H1 (cell line): ENCODE results near the gene DUOX1. TPM values are rescaled to one million over a fixed set of nuclear protein-coding genes. Genes with fewer than 3 reads are reported as not detected.

Experiments
- CTCF ChIA-PET: fragments of 300-600 bp; sonication (Branson Sonifier 250); formaldehyde crosslinking; loops from one replicate; lab custom pipeline; 2021; ENCODE audit not compliant: partially characterized antibody; lab: Charles Lee
- POLR2A ChIA-PET: fragments of 300-600 bp; sonication (Branson Sonifier 250); formaldehyde crosslinking; loops from one replicate; lab custom pipeline; 2021; ENCODE audit warnings: inconsistent platforms; ENCODE audit not compliant: partially characterized antibody; lab: Charles Lee
- DNase-seq, 2 experiments: peaks; one replicate each; pipeline versions ENCODE4 v3.0.0 to v3.0.0-alpha.2; 2010 to 2022; ENCODE audit warnings: low spot score in 2 of 2, low read depth in 1 of 2, mixed read lengths in 1 of 2
- FAIRE-seq: peaks from 2 replicates; lab custom pipeline; 2011; peaks lifted over from hg19 to GRCh38; lab: Jason Lieb, UNC
- H2AFZ ChIP-seq: 2 replicates; pipeline ENCODE4 v1.8.1; 2012; ENCODE audit warnings: low read length, inconsistent platforms
- H2AK5ac ChIP-seq: 2 replicates; pipeline ENCODE4 v1.6.1; 2013; ENCODE audit warnings: low read depth, low read length
- H2BK120ac ChIP-seq: replicated peaks from 2 replicates; pipeline ENCODE3; 2013; ENCODE audit warnings: low read depth, low read length, inconsistent platforms
- H2BK12ac ChIP-seq: 2 replicates; pipeline ENCODE4 v1.6.1; 2013; ENCODE audit warnings: low read depth, low read length
- H2BK15ac ChIP-seq: 2 replicates; pipeline ENCODE4 v1.6.1; 2013; ENCODE audit warnings: low read length
- H2BK20ac ChIP-seq: 2 replicates; pipeline ENCODE4 v1.6.1; 2013; ENCODE audit warnings: low read length
- H2BK5ac ChIP-seq: 2 replicates; pipeline ENCODE4 v1.6.1; 2013; ENCODE audit warnings: low read depth, low read length
- H3K14ac ChIP-seq: 2 replicates; pipeline ENCODE4 v1.6.1; 2013; ENCODE audit warnings: inconsistent platforms; ENCODE audit not compliant: insufficient read length
- H3K18ac ChIP-seq: 2 replicates; pipeline ENCODE4 v1.6.1; 2013; ENCODE audit warnings: low read length; ENCODE audit errors: extremely low read depth
- H3K23ac ChIP-seq: 2 replicates; pipeline ENCODE4 v1.6.1; 2013; ENCODE audit warnings: inconsistent platforms; ENCODE audit not compliant: insufficient read length
- H3K23me2 ChIP-seq: 2 replicates; pipeline ENCODE4 v1.6.1; 2013; ENCODE audit warnings: low read depth, low read length
- H3K27ac ChIP-seq: 2 replicates; pipeline ENCODE4 v1.6.1; 2011; ENCODE audit warnings: low read depth, low read length, inconsistent platforms
- H3K27me3 ChIP-seq, 4 experiments: replicated peaks in 1 of 4; 1 replicate in 1 of 4; 2 replicates in 3 of 4; pipeline versions ENCODE4 v1.6.1 to v1.8.1; 2011 to 2013; ENCODE audit warnings: low read length in 3 of 4, mild to moderate bottlenecking in 3 of 4, inconsistent platforms in 2 of 4, mixed read lengths in 2 of 4, moderate library complexity in 1 of 4; ENCODE audit not compliant: control insufficient read depth in 3 of 4, insufficient read depth in 3 of 4; ENCODE audit errors: extremely low read depth in 1 of 4
- H3K36me3 ChIP-seq, 4 experiments: 2 replicates each; pipeline versions ENCODE4 v1.6.1 to v1.8.1; 2011 to 2013; ENCODE audit warnings: mild to moderate bottlenecking in 4 of 4, low read length in 3 of 4, moderate library complexity in 2 of 4, control low read depth in 1 of 4, inconsistent platforms in 1 of 4; ENCODE audit not compliant: insufficient read depth in 4 of 4, control insufficient read depth in 2 of 4
- H3K4ac ChIP-seq: replicated peaks from 2 replicates; pipeline ENCODE3; 2013; ENCODE audit warnings: low read length, low read depth, mixed read lengths, inconsistent platforms; ENCODE audit not compliant: insufficient read length
- H3K4me1 ChIP-seq, 4 experiments: replicated peaks in 1 of 4; 1 replicate in 1 of 4; 2 replicates in 3 of 4; pipeline versions ENCODE4 v1.6.1 to v1.8.1; 2011 to 2013; ENCODE audit warnings: low read length in 3 of 4, inconsistent platforms in 2 of 4, mixed read lengths in 1 of 4; ENCODE audit not compliant: insufficient read depth in 4 of 4, control insufficient read depth in 3 of 4
- H3K4me2 ChIP-seq, 2 experiments: 2 replicates each; pipeline versions ENCODE4 v1.6.1 to v1.8.1; 2011 to 2013; ENCODE audit warnings: low read depth in 2 of 2, low read length in 2 of 2, control low read depth in 1 of 2, inconsistent platforms in 1 of 2, mild to moderate bottlenecking in 1 of 2; ENCODE audit not compliant: insufficient read depth in 1 of 2
- H3K4me3 ChIP-seq, 4 experiments: fragments of 200-600, 300-600 bp in 1 of 4; sonication (generic), shearing (Covaris generic), sonication (Bioruptor Twin) in 1 of 4; 2 replicates each; pipeline versions ENCODE4 v1.5.1 to v1.8.1; 2011 to 2016; ENCODE audit warnings: low read length in 4 of 4, low read depth in 3 of 4, control low read depth in 2 of 4, inconsistent platforms in 2 of 4, mild to moderate bottlenecking in 2 of 4, mixed read lengths in 1 of 4, moderate library complexity in 1 of 4; ENCODE audit not compliant: insufficient read depth in 2 of 4; ENCODE audit errors: extremely low read depth in 1 of 4
- H3K56ac ChIP-seq: replicated peaks from 2 replicates; pipeline ENCODE3; 2013; ENCODE audit warnings: low read depth, mild to moderate bottlenecking, mixed read lengths, low read length, inconsistent platforms; ENCODE audit not compliant: insufficient read length
- H3K79me1 ChIP-seq: 2 replicates; pipeline ENCODE4 v1.6.1; 2013; ENCODE audit warnings: low read depth, low read length, control low read depth
- H3K79me2 ChIP-seq, 2 experiments: 2 replicates each; pipeline versions ENCODE4 v1.6.1 to v1.8.1; 2012 to 2013; ENCODE audit warnings: low read length in 2 of 2, mild to moderate bottlenecking in 2 of 2, inconsistent platforms in 1 of 2; ENCODE audit not compliant: insufficient read depth in 2 of 2, control insufficient read depth in 1 of 2
- H3K9ac ChIP-seq, 4 experiments: replicated peaks in 1 of 4; 1 replicate in 1 of 4; 2 replicates in 3 of 4; pipeline versions ENCODE4 v1.6.1 to v1.8.1; 2011 to 2013; ENCODE audit warnings: low read depth in 3 of 4, low read length in 3 of 4, control low read depth in 2 of 4, mild to moderate bottlenecking in 2 of 4, moderate library complexity in 2 of 4, inconsistent platforms in 1 of 4; ENCODE audit errors: extremely low read depth in 1 of 4
- H3K9me3 ChIP-seq, 2 experiments: 2 replicates each; pipeline versions ENCODE4 v1.6.1 to v1.8.1; 2012 to 2013; ENCODE audit warnings: mild to moderate bottlenecking in 2 of 2, moderate library complexity in 2 of 2, control low read depth in 1 of 2, inconsistent platforms in 1 of 2, low read depth in 1 of 2, low read length in 1 of 2, mixed read lengths in 1 of 2; ENCODE audit not compliant: insufficient read depth in 2 of 2
- H4K20me1 ChIP-seq, 2 experiments: replicated peaks in 1 of 2; 2 replicates each; pipeline versions ENCODE3 to v1.8.1; 2011 to 2013; ENCODE audit warnings: inconsistent platforms in 2 of 2, low read length in 2 of 2, mild to moderate bottlenecking in 1 of 2; ENCODE audit not compliant: insufficient read depth in 2 of 2, control insufficient read depth in 1 of 2
- H4K5ac ChIP-seq: 2 replicates; pipeline ENCODE4 v1.6.1; 2013; ENCODE audit warnings: low read length, low read depth, mixed read lengths, inconsistent platforms; ENCODE audit not compliant: insufficient read length
- H4K8ac ChIP-seq: 2 replicates; pipeline ENCODE4 v1.8.0; 2013; ENCODE audit warnings: mild to moderate bottlenecking, moderate library complexity, low read length, inconsistent platforms; ENCODE audit not compliant: insufficient read depth; ENCODE audit errors: extremely low read depth
- H4K91ac ChIP-seq: replicated peaks from 2 replicates; pipeline ENCODE3; 2013; ENCODE audit warnings: low read length, mixed read lengths, inconsistent platforms; ENCODE audit not compliant: insufficient read length
- BCL11A ChIP-seq, 2 experiments: IDR thresholded peaks; one replicate each; pipeline ENCODE4 v1.6.1; 2011; ENCODE audit warnings: low read depth in 2 of 2, low read length in 2 of 2, mild to moderate bottlenecking in 2 of 2
- MAFK ChIP-seq: IDR thresholded peaks from 2 replicates; pipeline ENCODE4 v1.6.1; 2012; ENCODE audit warnings: low read depth, mild to moderate bottlenecking, improper control_type of control experiment, low read length
- NRF1 ChIP-seq: IDR thresholded peaks from 2 replicates; pipeline ENCODE4 v1.6.1; 2011; ENCODE audit warnings: mild to moderate bottlenecking, low read depth, low read length, improper control_type of control experiment
- PHF8 ChIP-seq: fragments of 200-600 bp; sonication (generic); conservative IDR thresholded peaks from 2 replicates; pipeline ENCODE4 v1.7.1; 2012; ENCODE audit warnings: low read depth, mild to moderate bottlenecking, inconsistent platforms, low read length, moderate library complexity
- RFX5 ChIP-seq: IDR thresholded peaks from 2 replicates; pipeline ENCODE4 v1.6.1; 2011; ENCODE audit warnings: low read depth, low read length, improper control_type of control experiment, borderline replicate concordance
- SAP30 ChIP-seq: fragments of 300-600 bp; sonication (generic); IDR thresholded peaks from 2 replicates; pipeline ENCODE4 v1.7.1; 2012; ENCODE audit warnings: low read length, moderate library complexity, mild to moderate bottlenecking, inconsistent platforms; ENCODE audit not compliant: insufficient read depth, insufficient replicate concordance
- WGBS, 2 experiments: shearing (Covaris generic) in 1 of 2; methylation state at CpG; one replicate each; pipeline versions ENCODE4 v1.1.6 to v1.1.7; 2013 to 2015; ENCODE audit warnings: low lambda C conversion rate in 2 of 2, mixed read lengths in 2 of 2, inconsistent platforms in 1 of 2, low coverage in 1 of 2, missing lambda C conversion rate in 1 of 2; ENCODE audit not compliant: insufficient replicate concordance in 2 of 2, insufficient coverage in 1 of 2, insufficient read length in 1 of 2; ENCODE audit errors: extremely low coverage in 1 of 2, missing lambda C conversion rate in 1 of 2; 5-methylcytosine and 5-hydroxymethylcytosine counted together
- polyA plus RNA-seq, 7 experiments: library from polyadenylated mRNA; depleted of rRNA in 3 of 7; stranded (reverse) in 5 of 7; unstranded in 2 of 7; fragments of >200 nt in 5 of 7; fragments of 200-250 nt in 2 of 7; gene quantifications; 1 replicate in 5 of 7; 2 replicates in 1 of 7; 4 replicates in 1 of 7; pipeline versions ENCODE4 v1.2.1 to v1.2.3, GENCODE V29; 2011 to 2013; ENCODE audit warnings: missing spikeins in 2 of 7, mixed read lengths in 2 of 7
- total RNA-seq: library from RNA; stranded (reverse); fragmentation: NEBNext Ultra II Directional; extraction: Animal tissue kit (Norgen Biotek cat#: 25700); gene quantifications from 2 replicates; pipeline ENCODE4 v1.2.1, GENCODE V29; 2021

Gene DUOX1
- total and polyA plus RNA-seq, 2 of the 8 experiments (the other 6 are each of a cell fraction or from before 2014, with no cell fraction given): 0.84 to 1.4 TPM

GRCh38 chr15:45133561-45133920 is 3.7 kb downstream of the DUOX1 start:
- H4K5ac ChIP-seq: no peak overlapping the region
- TF ChIP-seq SAP30: no peak
- no peak for TF ChIP-seq MAFK
- no peak for TF ChIP-seq NRF1
- no peak for TF ChIP-seq RFX5
- no peak for TF ChIP-seq BCL11A (IDR thresholded peaks at IDR 0.05; ENCODE audit: low read depth in 2 of 2, low read length in 2 of 2)
- no peak for TF ChIP-seq PHF8
- FAIRE-seq: no peak
- DNase-seq: no peak
- no peak overlapping the region for H2AK5ac ChIP-seq
- H3K27ac ChIP-seq: no peak overlapping the region
- peaks cover 0 to 2% of the 10 kb centered on the region in 2 experiments for H4K20me1 ChIP-seq
- no peaks in the 10 kb centered on the region for H3K79me1 ChIP-seq
- no peak overlapping the region for H3K23ac ChIP-seq
- H4K8ac ChIP-seq: no peak overlapping the region
- H2BK20ac ChIP-seq: no peak overlapping the region
- no peak overlapping the region for H3K4me3 ChIP-seq
- CTCF ChIA-PET: interaction anchor here (0.6 to 7.9 kb wide), 8 partner anchors 10 to 1128 kb away, joined by 3 to 45 read pairs (median 5); partner anchors contain the start of genes DUOX2 and DUOXA2
- H3K4me1 ChIP-seq: peaks cover 0 to 10% (median 6%) of the 10 kb centered on the region in 4 experiments; a peak in 5 of 7 replicates
- no peak overlapping the region for H2AFZ ChIP-seq
- H2BK120ac ChIP-seq: no peak overlapping the region
- no peak overlapping the region; the same call in 1 of the 2 replicates for H2BK15ac ChIP-seq
- H3K14ac ChIP-seq: no peak overlapping the region
- H3K36me3 ChIP-seq: no peaks in the 10 kb centered on the region
- POLR2A ChIA-PET: interaction anchor here (1.9 kb wide), 1 partner anchor 17 kb away, joined by 4 read pairs; no protein-coding TSS in a partner anchor
- no peak overlapping the region for H2BK12ac ChIP-seq
- no peaks in the 10 kb centered on the region for H3K79me2 ChIP-seq
- no peak overlapping the region for H3K18ac ChIP-seq
- no peak overlapping the region for H3K4me2 ChIP-seq
- H3K4ac ChIP-seq: no peak overlapping the region
- peaks cover 73 to 90% (median 81%) of the 10 kb centered on the region in 4 experiments for H3K27me3 ChIP-seq
- H3K23me2 ChIP-seq: peaks cover 5% of the 10 kb centered on the region; the same call in 1 of the 2 replicates
- H3K9ac ChIP-seq: no peak overlapping the region
- H3K56ac ChIP-seq: no peak overlapping the region
- WGBS, 2 experiments: 84% methylated on average over 5 of the region's 5 CpGs; no CpG with 5 or more reads in 1 of the 2 experiments
- H3K9me3 ChIP-seq: no peaks in the 10 kb centered on the region
- no peak overlapping the region for H4K91ac ChIP-seq
- no peak overlapping the region for H2BK5ac ChIP-seq
